Smooth muscle cell (in vitro differentiated cells): ENCODE measurements around the gene VIPR1. TPM values are rescaled to one million over a fixed set of nuclear protein-coding genes. Genes with fewer than 3 reads are reported as not detected.

Experiments used
- DNase-seq: peaks from one replicate; lab custom pipeline; 2025; ENCODE audit not compliant: unreplicated experiment; lab: John Stamatoyannopoulos, UW
- H2AFZ ChIP-seq: fragments of 200-600 bp; sonication (generic); 2 replicates; pipeline ENCODE4 v1.6.0; 2016; ENCODE audit warnings: antibody characterized with exemption, low read depth, mild to moderate bottlenecking
- H3F3A ChIP-seq: fragments of 200-600 bp; sonication (generic); 2 replicates; pipeline ENCODE4 v1.6.0; 2017; ENCODE audit warnings: antibody characterized with exemption, low read depth
- H3K27ac ChIP-seq: fragments of 200-600 bp; sonication (generic); 2 replicates; pipeline ENCODE4 v1.5.1; 2016; ENCODE audit warnings: low read depth, mild to moderate bottlenecking
- H3K27me3 ChIP-seq: fragments of 200-600 bp; sonication (generic); 2 replicates; pipeline ENCODE4 v1.6.1; 2016; ENCODE audit warnings: low read depth, mild to moderate bottlenecking
- H3K36me3 ChIP-seq: fragments of 200-600 bp; sonication (generic); 2 replicates; pipeline ENCODE4 v1.5.1; 2016; ENCODE audit warnings: low read depth
- H3K4me1 ChIP-seq: fragments of 200-600 bp; sonication (generic); 2 replicates; pipeline ENCODE4 v1.5.1; 2016; ENCODE audit warnings: low read depth
- H3K4me2 ChIP-seq: fragments of 200-600 bp; sonication (generic); 2 replicates; pipeline ENCODE4 v1.6.0; 2016; ENCODE audit warnings: mild to moderate bottlenecking
- H3K4me3 ChIP-seq: fragments of 200-600 bp; sonication (generic); 2 replicates; pipeline ENCODE4 v1.5.1; 2016; ENCODE audit warnings: mild to moderate bottlenecking
- H3K79me2 ChIP-seq: fragments of 200-600 bp; sonication (generic); 2 replicates; pipeline ENCODE4 v1.6.0; 2016; ENCODE audit warnings: low read depth, mild to moderate bottlenecking
- H3K9ac ChIP-seq: fragments of 200-600 bp; sonication (generic); 2 replicates; pipeline ENCODE4 v1.6.0; 2016; ENCODE audit warnings: low read depth
- H3K9me3 ChIP-seq: fragments of 200-600 bp; sonication (generic); replicated peaks from 2 replicates; pipeline ENCODE4 v1.5.1; 2016; ENCODE audit warnings: low read depth
- H4K20me1 ChIP-seq: fragments of 200-600 bp; sonication (generic); 2 replicates; pipeline ENCODE4 v1.6.0; 2016; ENCODE audit warnings: low read depth
- CTCF ChIP-seq: fragments of 200-600 bp; sonication (generic); IDR thresholded peaks from 2 replicates; pipeline ENCODE4 v1.5.1; 2017; ENCODE audit warnings: borderline replicate concordance, mild to moderate bottlenecking, antibody characterized with exemption; ENCODE audit not compliant: insufficient read depth, poor library complexity, severe bottlenecking
- WGBS: methylation state at CpG from one replicate; pipeline ENCODE4 v1.1.7; 2016; ENCODE audit warnings: low lambda C conversion rate; 5-methylcytosine and 5-hydroxymethylcytosine counted together
- polyA plus RNA-seq: library from polyadenylated mRNA; unstranded; fragments of >200 nt; fragmentation: Nextera tagmentation; extraction: Ambion mirVana; gene quantifications from 2 replicates; pipeline ENCODE4 v1.2.1, GENCODE V29; 2016
- total RNA-seq: library from RNA; depleted of rRNA; stranded (reverse); fragments of >200 nt; gene quantifications from 2 replicates; pipeline ENCODE4 v1.2.3, GENCODE V29; 2014

VIPR1 gene
- total and polyA plus RNA-seq, 2 experiments from 2014 or later, result 0.86 to 1.3 TPM

DNA sequence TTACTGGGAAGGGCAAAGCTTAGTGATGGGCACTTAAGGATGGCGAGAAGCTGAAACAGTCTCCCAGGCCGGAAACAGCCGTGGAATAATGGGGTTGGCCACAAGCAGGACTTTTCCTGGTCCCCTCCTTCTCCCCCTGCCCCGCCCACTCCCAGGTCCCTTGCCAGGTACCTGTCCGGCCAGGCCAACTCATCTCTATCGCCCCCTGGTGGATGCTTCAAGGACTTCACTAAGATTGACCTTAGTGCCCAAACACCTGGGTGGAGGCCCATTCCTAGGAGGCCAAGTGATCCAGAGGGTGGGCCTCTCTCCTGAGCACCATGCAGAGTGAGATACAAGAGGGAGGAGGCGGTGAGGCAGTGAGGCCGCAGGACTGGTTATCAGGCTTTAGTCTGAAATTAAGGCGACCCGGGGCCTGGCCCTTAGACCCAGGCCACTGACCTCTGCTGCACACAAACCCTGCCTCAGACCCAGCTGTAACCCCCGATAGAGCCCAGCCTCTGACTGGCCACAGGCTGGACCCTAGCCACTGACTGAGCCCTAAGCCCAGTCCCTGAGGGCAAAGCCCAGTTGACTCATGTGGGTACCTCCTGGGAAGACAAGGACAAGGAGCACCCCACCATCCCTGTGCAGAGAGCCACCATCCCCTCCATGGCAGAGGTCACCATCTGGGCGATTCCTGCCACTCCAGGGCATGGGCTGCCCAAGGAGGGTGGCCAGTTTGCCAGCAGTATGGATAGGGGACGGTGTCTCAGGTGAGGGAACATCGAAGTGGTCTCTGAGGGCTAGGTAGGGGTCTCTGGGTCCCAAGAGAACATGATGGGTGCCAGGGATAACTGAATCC, 37.6 kb downstream of the VIPR1 start:
- Histone ChIP-seq H3K4me1 (no peaks in the 10 kb centered on the region), H3K9me3 (no peaks in the 10 kb centered on the region), H3K4me2 (no peak overlapping the region), H2AFZ (no peak overlapping the region), H3K9ac (no peak overlapping the region), H3F3A (no peaks in the 10 kb centered on the region), H4K20me1 (no peaks in the 10 kb centered on the region), H3K27ac (no peak overlapping the region), H3K79me2 (no peaks in the 10 kb centered on the region), H3K4me3 (no peak overlapping the region), H3K27me3 (no peaks in the 10 kb centered on the region), H3K36me3 (no peaks in the 10 kb centered on the region)
- no peak for DNase-seq
- WGBS, result 48% methylated on average over 14 of the region's 14 CpGs
- peak; percentile 74 for TF ChIP-seq CTCF

- Histone ChIP-seq H2AFZ (no peak overlapping the region), H3K27ac (no peak overlapping the region), H4K20me1 (no peaks in the 10 kb centered on the region), H3K4me2 (no peak overlapping the region), H3K27me3 (no peaks in the 10 kb centered on the region), H3K4me1 (no peaks in the 10 kb centered on the region), H3K36me3 (no peaks in the 10 kb centered on the region), H3K9me3 (no peaks in the 10 kb centered on the region), H3K9ac (no peak overlapping the region), H3K4me3 (no peak overlapping the region), H3F3A (no peaks in the 10 kb centered on the region), H3K79me2 (no peaks in the 10 kb centered on the region)
- WGBS, result 76% methylated on average over 3 of the region's 3 CpGs
- DNase-seq, result no peak
- TF ChIP-seq CTCF, result no peak
Observed at GRCh38 chr3:42541079-42541478, 38.6 kb downstream of the VIPR1 start.

DNA sequence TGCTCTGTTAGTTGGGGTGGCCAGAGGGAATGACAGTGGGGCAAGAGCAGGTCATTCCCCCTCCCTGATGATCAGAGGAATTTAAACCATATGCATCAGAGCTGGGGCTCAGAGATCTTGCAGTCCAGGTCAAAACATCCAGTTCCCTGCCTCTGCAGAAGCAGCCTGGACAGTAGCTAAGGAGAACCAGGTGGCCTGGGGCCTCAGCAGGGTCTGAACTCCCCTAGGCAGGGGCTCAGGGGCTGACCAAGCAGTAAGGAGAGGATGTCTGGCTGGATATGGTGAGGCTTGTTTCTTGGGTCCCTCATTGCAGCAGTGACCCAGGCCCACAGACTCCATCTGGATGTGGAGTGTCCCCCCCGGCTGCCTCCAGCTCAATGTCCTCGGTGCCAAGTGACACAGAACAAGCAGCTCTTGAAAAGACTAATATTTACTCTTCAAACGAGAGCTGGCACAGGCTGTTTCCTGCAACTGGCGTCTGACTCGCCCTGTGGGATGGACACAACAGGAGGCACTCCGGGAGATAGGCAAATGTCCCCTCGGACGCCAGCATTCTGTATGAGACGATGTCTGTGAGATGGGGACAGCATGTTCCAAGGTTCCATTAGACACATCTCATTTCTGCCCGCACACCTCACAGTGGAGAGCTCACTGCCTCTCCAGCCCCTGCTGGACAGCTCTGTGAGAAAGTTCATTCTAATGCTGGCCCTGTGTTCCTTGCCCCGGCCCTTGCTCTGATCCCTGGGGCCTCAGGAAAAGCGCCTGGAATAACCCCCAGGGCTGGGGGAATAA, 42.2 kb downstream of the VIPR1 start:
- Histone ChIP-seq H3F3A (peaks cover 3% of the 10 kb centered on the region), H3K36me3 (no peaks in the 10 kb centered on the region), H2AFZ (no peak overlapping the region), H3K27ac (no peak overlapping the region), H3K27me3 (no peaks in the 10 kb centered on the region), H3K9me3 (no peaks in the 10 kb centered on the region), H3K4me1 (no peaks in the 10 kb centered on the region), H3K4me3 (no peak overlapping the region), H4K20me1 (peaks cover 22% of the 10 kb centered on the region), H3K79me2 (no peaks in the 10 kb centered on the region), H3K9ac (no peak overlapping the region), H3K4me2 (no peak overlapping the region)
- DNase-seq, result no peak
- WGBS, result 66% methylated on average over 12 of the region's 12 CpGs
- no peak for TF ChIP-seq CTCF
